Activated CD8-positive, alpha-beta T cell treated with anti-CD3 and anti-CD28 coated beads for 36 hours (primary cell): ENCODE data around the gene CST9. TPM values are rescaled to one million over a fixed set of nuclear protein-coding genes. Genes with fewer than 3 reads are reported as not detected.
"Not testable (repeated sequence)": the region's sequence is repeated elsewhere in the genome, so short reads cannot be mapped to it uniquely, and the experiment has no call there.

Source experiments
- ATAC-seq: fragments of 200-7000 bp; cut with Tn5 transposase; one replicate; pipeline ENCODE4 v1.10.0; 2021; ENCODE audit warnings: mild to moderate bottlenecking, moderate library complexity
- CTCF ChIA-PET: fragments of 350-600 bp; sonication (Branson Sonifier 250); formaldehyde crosslinking; loops from one replicate; lab custom pipeline; 2021; ENCODE audit warnings: antibody characterized with exemption; lab: Charles Lee
- POLR2A ChIA-PET: fragments of 350-600 bp; sonication (Branson Sonifier 250); formaldehyde crosslinking; loops from one replicate; lab custom pipeline; 2021; ENCODE audit warnings: antibody characterized with exemption; lab: Charles Lee
- DNase-seq: peaks from one replicate; pipeline ENCODE4 v3.0.0-alpha.2; 2020
- H3K27ac Mint-ChIP-seq: one replicate; pipeline ENCODE4 v1.8.0; 2021; ENCODE audit warnings: mild to moderate bottlenecking, mixed read lengths
- H3K27me3 Mint-ChIP-seq: one replicate; pipeline ENCODE4 v1.8.0; 2021; ENCODE audit warnings: mixed read lengths
- H3K36me3 Mint-ChIP-seq: one replicate; pipeline ENCODE4 v1.8.0; 2021; ENCODE audit warnings: low read depth, mixed read lengths
- H3K4me1 Mint-ChIP-seq: one replicate; pipeline ENCODE4 v1.8.0; 2021; ENCODE audit warnings: low read depth, mixed read lengths
- H3K4me3 Mint-ChIP-seq: one replicate; pipeline ENCODE4 v1.8.0; 2021; ENCODE audit warnings: mild to moderate bottlenecking, moderate library complexity, mixed read lengths
- H3K9me3 Mint-ChIP-seq: one replicate; pipeline ENCODE4 v1.8.0; 2021; ENCODE audit warnings: mixed read lengths
- intact Hi-C: fragments of 100-400 bp; cut with micrococcal nuclease; formaldehyde crosslinking; loops from one replicate; pipeline ENCODE4 v1.10.0; 2022
- total RNA-seq, 2 experiments: library from RNA; stranded (reverse); gene quantifications; one replicate each; pipeline ENCODE4 v1.2.3, GENCODE V29; 2021
- TF ChIP-seq, protein P1 (sequence below): fragments of 200-600 bp; IDR thresholded peaks from one replicate; pipeline ENCODE4 v1.8.0; 2022; ENCODE audit warnings: antibody characterized with exemption, mild to moderate bottlenecking

CST9 gene
- total RNA-seq, 2 experiments from 2014 or later: not detected

DNA sequence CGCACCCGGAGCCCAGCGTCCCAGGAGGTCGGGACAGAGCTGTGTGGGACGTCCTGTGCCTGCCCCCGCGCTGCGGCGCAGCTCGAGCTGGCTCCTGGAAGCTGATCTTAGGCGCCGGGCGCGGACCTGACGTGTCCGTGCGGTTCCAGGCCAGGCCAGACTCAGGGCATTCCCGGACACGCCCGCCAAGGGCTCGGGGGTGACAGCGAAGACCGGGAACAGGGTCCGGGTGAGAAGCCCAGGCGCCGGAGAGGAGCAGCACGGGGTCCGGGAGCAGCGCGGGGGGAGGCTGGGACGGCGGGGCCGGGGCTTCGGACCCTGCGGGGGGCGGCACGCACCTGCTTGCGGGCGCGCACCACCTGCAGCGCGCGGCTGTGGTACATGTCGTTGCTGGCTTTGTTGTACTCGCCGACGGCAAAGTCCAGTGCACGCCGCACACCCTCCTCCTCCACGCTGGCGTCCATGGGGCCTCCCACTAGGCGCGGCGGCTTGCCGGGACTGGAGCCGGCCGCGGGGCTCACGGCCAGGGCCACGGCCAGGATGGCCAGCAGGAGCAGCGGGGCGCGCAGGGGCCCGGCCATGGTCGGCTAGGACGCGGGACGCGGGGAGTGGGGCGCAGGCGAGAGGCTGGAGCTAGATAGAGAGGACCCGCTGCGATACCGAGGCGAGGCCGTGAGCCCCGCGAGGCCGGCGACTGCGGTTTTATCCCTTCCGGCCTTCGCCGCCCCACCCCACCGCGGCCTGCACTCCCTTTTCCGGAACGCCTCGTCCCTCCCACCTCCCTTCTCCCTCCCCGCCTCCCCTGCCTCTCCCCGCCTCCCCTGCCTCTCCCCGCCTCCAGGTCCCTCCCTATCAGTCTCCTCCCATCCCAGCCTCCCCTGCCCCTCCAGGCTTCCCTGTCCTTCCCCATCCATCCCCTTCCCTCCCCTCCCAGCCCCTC is 31.8 kb upstream of the CST9 start, which contains the start of gene CST3:
TSS of gene CST3 (minus strand) at position 674 of the 940 bp plus-strand sequence. CDS start at position 581, 93 bp downstream.
- H3K36me3 Mint-ChIP-seq: no peaks in the 10 kb centered on the region
- POLR2A ChIA-PET: no interaction called here
- DNase-seq (peak; percentile 14), ATAC-seq (no peak)
- TF ChIP-seq, protein P1, sequence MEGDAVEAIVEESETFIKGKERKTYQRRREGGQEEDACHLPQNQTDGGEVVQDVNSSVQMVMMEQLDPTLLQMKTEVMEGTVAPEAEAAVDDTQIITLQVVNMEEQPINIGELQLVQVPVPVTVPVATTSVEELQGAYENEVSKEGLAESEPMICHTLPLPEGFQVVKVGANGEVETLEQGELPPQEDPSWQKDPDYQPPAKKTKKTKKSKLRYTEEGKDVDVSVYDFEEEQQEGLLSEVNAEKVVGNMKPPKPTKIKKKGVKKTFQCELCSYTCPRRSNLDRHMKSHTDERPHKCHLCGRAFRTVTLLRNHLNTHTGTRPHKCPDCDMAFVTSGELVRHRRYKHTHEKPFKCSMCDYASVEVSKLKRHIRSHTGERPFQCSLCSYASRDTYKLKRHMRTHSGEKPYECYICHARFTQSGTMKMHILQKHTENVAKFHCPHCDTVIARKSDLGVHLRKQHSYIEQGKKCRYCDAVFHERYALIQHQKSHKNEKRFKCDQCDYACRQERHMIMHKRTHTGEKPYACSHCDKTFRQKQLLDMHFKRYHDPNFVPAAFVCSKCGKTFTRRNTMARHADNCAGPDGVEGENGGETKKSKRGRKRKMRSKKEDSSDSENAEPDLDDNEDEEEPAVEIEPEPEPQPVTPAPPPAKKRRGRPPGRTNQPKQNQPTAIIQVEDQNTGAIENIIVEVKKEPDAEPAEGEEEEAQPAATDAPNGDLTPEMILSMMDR: no peak
- H3K27ac Mint-ChIP-seq: no peak within 1 kb of the TSS
- peaks cover 18% of the 10 kb centered on the region for H3K27me3 Mint-ChIP-seq
- H3K4me3 Mint-ChIP-seq: peak within 1 kb of the TSS; percentile 48
- peaks cover 7% of the 10 kb centered on the region for H3K4me1 Mint-ChIP-seq
- intact Hi-C loops: no loop called here
- no peaks in the 10 kb centered on the region for H3K9me3 Mint-ChIP-seq
- CTCF ChIA-PET: no interaction called here

DNA sequence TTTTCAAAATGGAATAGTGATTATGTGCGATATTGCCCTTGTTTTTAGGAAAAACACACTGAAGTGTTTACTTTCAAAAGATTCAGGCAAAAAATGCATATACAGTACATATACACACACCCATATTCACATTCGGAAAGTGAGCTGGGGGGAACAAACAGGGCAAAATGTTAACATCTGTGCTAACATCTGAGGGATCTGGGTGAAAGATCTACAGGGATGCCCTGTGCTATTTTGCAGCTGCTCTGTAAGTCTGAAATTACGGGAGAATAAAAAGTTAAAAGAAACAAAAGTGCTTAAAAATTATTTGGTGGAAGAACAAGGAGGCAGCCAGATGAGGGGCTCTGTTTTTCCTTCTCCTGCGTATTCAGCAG is 31.2 kb upstream of the CST9 start:
- ATAC-seq (no peak), DNase-seq (no peak)
- intact Hi-C loops: no loop called here
- H3K27me3 Mint-ChIP-seq: peaks cover 18% of the 10 kb centered on the region
- POLR2A ChIA-PET: no interaction called here
- TF ChIP-seq, protein P1: no peak
- H3K4me1 Mint-ChIP-seq: peaks cover 7% of the 10 kb centered on the region
- peak overlapping the region; percentile 48 for H3K4me3 Mint-ChIP-seq
- CTCF ChIA-PET: no interaction called here
- H3K36me3 Mint-ChIP-seq: no peaks in the 10 kb centered on the region
- no peak overlapping the region for H3K27ac Mint-ChIP-seq
- no peaks in the 10 kb centered on the region for H3K9me3 Mint-ChIP-seq

DNA sequence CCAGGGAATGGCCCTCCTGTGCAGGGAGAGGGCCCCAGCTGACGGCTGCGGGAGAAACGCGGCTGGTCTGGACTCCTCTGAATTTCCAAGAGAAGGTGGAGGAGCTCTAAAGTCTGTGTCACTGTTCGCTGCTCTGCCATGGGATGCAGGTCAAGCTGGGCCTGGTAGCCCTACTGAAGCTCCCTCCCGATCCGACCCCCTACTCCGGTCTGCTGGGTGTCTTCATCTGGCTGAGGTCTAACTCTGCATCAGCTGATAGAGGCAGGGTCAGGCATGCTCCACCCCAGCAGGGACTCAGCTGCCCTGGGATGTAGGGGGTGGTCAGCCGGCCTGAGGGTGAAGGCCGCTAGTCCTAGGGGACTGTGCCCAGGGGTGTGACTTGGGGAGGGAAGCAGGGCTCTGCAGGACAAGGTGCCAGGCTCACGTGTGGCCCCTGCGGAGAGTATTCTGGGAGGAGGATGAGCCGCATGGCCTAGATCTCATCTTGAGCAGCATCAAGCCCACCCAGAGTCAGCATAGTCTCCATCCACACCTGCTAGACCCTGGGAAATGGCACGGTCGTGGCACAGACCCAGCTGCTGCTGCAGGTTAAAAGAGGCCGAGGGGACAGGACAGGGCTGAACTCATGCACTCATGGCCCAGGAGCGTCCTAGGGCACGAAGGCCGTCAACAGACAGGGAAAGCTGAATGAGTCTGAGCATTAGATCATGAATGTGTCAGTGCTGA is 30.6 kb upstream of the CST9 start:
- H3K4me1 Mint-ChIP-seq: peaks cover 7% of the 10 kb centered on the region
- no peaks in the 10 kb centered on the region for H3K9me3 Mint-ChIP-seq
- H3K27me3 Mint-ChIP-seq: peaks cover 18% of the 10 kb centered on the region
- intact Hi-C loops: no loop called here
- ChIA-PET CTCF (no interaction called here), POLR2A (no interaction called here)
- no peaks in the 10 kb centered on the region for H3K36me3 Mint-ChIP-seq
- DNase-seq (no peak), ATAC-seq (no peak)
- no peak overlapping the region for H3K4me3 Mint-ChIP-seq
- H3K27ac Mint-ChIP-seq: no peak overlapping the region
- TF ChIP-seq, protein P1: no peak

DNA sequence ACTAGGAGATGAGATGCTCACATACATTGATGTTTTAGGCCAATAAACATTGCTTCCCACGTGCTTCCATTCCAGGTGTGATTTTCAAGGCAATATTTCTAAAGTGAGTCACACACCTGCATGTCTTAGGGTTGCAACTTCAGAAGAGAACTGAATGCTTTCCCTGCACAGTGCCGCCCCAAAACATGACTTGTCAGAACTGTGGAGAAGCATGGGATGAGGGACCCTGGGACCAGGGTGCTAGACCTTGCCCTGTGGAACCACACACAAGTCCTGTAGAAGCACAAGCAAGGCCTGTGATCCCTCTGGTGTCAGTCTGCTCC is 30.0 kb upstream of the CST9 start:
- ATAC-seq, intact Hi-C loops, H3K9me3 Mint-ChIP-seq, H3K27ac Mint-ChIP-seq, DNase-seq, POLR2A ChIA-PET, CTCF ChIA-PET, H3K36me3 Mint-ChIP-seq, H3K4me1 Mint-ChIP-seq, H3K4me3 Mint-ChIP-seq: not testable (repeated sequence)
- H3K27me3 Mint-ChIP-seq: peaks cover 18% of the 10 kb centered on the region

DNA sequence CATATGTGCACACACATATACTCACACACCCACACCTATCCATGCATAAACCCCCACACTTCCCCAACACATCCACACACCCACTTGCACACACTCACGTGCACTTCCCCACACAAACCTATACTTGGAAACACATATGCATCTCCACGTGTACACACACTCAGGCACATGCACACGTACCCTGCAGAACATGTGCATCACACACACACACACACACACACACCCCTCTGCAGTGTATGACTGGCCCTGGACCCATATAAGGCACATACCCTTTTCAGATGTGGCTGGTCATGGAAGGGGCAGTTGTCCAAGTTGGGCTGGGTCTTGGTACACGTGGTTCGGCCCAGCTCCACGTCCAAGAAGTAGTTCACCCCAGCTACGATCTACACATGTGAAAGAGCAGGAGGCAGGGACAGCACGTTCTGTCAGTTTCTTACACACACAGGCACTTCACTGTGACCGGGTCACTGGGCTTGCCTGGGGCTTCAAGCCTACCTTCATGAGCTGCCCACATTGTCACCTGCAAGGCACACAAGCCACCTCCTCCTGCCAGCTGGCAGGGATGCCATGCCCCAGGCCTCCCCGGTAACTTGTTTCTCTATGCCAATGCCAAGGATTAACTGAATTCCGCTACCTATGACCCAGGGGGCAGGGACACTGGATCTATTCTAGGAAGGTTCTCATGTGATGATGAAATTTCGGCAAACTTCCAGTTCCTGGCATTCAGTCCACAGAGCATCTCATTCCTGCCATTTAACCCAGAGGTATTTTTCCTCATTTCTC is 29.5 kb upstream of the CST9 start:
- Mint-ChIP-seq H3K27me3 (peaks cover 18% of the 10 kb centered on the region), H3K36me3 (no peaks in the 10 kb centered on the region), H3K27ac (no peak overlapping the region), H3K9me3 (no peaks in the 10 kb centered on the region), H3K4me1 (peaks cover 7% of the 10 kb centered on the region), H3K4me3 (no peak overlapping the region)
- CTCF ChIA-PET: no interaction called here
- DNase-seq (no peak), ATAC-seq (no peak)
- POLR2A ChIA-PET: no interaction called here
- TF ChIP-seq, protein P1: no peak
- intact Hi-C loops: no loop called here
